Glutamatergic neuron (in vitro differentiated cells): ENCODE data around the gene MRI1. TPM values are rescaled to one million over a fixed set of nuclear protein-coding genes. Genes with fewer than 3 reads are reported as not detected.

Source experiments
- DNase-seq: peaks from one replicate; pipeline ENCODE4 v3.0.0; 2022
- H3K27ac Mint-ChIP-seq: one replicate; pipeline ENCODE4 v1.8.0; 2020; ENCODE audit warnings: mild to moderate bottlenecking, mixed read lengths, inconsistent platforms; ENCODE audit not compliant: unreplicated experiment
- H3K27me3 Mint-ChIP-seq: one replicate; pipeline ENCODE4 v1.8.0; 2020; ENCODE audit warnings: mild to moderate bottlenecking, moderate library complexity, mixed read lengths, inconsistent platforms; ENCODE audit not compliant: unreplicated experiment
- H3K36me3 Mint-ChIP-seq: one replicate; pipeline ENCODE4 v1.8.0; 2020; ENCODE audit warnings: mild to moderate bottlenecking, mixed read lengths, inconsistent platforms; ENCODE audit not compliant: unreplicated experiment
- H3K4me1 Mint-ChIP-seq: one replicate; pipeline ENCODE4 v1.8.0; 2020; ENCODE audit warnings: mild to moderate bottlenecking, low read depth, mixed read lengths, inconsistent platforms; ENCODE audit not compliant: unreplicated experiment
- H3K4me3 Mint-ChIP-seq: one replicate; pipeline ENCODE4 v1.8.0; 2020; ENCODE audit warnings: mild to moderate bottlenecking, mixed read lengths, inconsistent platforms; ENCODE audit not compliant: unreplicated experiment
- H3K9me3 Mint-ChIP-seq: one replicate; pipeline ENCODE4 v1.8.0; 2020; ENCODE audit warnings: mild to moderate bottlenecking, moderate library complexity, mixed read lengths, inconsistent platforms; ENCODE audit not compliant: unreplicated experiment
- total RNA-seq: library from RNA; stranded (reverse); fragmentation: NEBNext Ultra II Directional; extraction: Animal tissue kit (Norgen Biotek cat#: 25700); gene quantifications from one replicate; pipeline ENCODE4 v1.2.1, GENCODE V29; 2021; ENCODE audit not compliant: unreplicated experiment
- TF ChIP-seq, protein P1 (sequence below): fragments of 200-600 bp; sonication (generic); IDR thresholded peaks from one replicate; pipeline ENCODE4 v1.5.0; 2021; ENCODE audit not compliant: partially characterized antibody, unreplicated experiment

Gene MRI1
- total RNA-seq, 1 donor from 2014 or later = 21.9 TPM

DNA sequence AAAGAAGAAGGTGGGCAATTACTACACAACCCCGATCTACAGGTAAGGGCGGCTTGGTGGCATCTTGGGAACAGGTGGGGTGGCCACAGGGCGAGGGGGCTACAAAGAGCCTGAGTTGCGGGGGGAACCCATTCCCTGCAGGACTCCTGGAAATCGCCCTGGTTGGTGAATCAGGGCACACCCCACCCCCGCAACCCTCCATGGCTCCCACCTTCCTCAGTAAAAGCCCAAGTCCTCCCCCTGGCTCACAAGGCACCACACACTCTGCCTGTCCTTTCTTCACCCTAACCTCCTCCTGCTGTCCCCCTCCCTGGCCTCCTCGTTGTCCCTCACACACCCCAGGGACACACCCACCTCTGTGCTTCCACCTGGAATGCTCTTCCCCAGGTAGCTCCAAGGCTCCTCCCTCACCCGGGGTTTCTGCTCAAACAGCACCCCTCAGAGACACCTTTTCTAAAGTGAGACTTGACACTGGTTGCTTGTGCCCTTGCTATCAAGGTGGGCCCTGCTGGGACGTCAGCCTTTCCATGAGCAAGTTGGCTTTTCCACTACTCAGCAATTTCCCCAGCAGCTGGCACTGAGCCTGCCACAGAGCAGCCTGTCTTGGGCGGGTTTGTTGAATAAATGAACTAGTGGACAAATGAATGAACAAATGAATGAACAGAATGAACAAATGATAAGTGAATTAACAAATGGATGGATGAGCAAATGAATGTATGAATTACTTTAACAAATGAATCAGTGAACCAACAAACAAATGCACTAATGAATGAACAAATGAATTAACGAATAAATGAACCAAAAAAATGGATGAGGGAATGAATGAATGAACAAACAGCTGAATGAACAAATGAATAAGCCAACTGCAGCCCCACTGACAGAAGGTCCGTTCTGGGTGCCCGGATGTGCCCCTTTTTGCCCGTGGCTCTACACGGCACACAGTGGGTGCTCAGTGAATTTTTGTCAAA is 6.2 kb upstream of the MRI1 start:
- Mint-ChIP-seq H3K27me3 (peaks cover 4% of the 10 kb centered on the region), H3K4me3 (no peak overlapping the region), H3K4me1 (no peaks in the 10 kb centered on the region), H3K27ac (no peak overlapping the region), H3K36me3 (peaks cover 14% of the 10 kb centered on the region), H3K9me3 (peaks cover 4% of the 10 kb centered on the region)
- TF ChIP-seq, protein P1, sequence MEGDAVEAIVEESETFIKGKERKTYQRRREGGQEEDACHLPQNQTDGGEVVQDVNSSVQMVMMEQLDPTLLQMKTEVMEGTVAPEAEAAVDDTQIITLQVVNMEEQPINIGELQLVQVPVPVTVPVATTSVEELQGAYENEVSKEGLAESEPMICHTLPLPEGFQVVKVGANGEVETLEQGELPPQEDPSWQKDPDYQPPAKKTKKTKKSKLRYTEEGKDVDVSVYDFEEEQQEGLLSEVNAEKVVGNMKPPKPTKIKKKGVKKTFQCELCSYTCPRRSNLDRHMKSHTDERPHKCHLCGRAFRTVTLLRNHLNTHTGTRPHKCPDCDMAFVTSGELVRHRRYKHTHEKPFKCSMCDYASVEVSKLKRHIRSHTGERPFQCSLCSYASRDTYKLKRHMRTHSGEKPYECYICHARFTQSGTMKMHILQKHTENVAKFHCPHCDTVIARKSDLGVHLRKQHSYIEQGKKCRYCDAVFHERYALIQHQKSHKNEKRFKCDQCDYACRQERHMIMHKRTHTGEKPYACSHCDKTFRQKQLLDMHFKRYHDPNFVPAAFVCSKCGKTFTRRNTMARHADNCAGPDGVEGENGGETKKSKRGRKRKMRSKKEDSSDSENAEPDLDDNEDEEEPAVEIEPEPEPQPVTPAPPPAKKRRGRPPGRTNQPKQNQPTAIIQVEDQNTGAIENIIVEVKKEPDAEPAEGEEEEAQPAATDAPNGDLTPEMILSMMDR = no peak
- no peak for DNase-seq

DNA sequence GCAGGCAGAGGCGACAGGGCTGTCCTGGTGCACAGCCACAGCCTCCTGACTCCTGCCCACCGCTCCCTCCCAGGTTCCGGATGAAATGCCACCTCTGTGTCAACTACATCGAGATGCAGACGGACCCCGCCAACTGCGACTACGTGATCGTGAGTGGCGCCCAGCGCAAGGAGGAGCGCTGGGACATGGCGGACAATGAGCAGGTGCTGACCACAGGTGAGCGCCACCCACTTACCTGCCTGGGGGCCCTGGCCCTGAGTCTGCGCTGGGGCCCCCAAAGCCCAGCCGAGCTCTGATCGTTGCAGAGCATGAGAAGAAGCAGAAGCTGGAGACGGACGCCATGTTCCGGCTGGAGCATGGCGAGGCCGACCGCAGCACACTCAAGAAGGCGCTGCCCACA is 5.5 kb upstream of the MRI1 start:
- H3K36me3 Mint-ChIP-seq = peaks cover 14% of the 10 kb centered on the region
- DNase-seq = no peak
- H3K9me3 Mint-ChIP-seq = peaks cover 4% of the 10 kb centered on the region
- peaks cover 4% of the 10 kb centered on the region for H3K27me3 Mint-ChIP-seq
- TF ChIP-seq, protein P1 = no peak
- no peak overlapping the region for H3K27ac Mint-ChIP-seq
- no peaks in the 10 kb centered on the region for H3K4me1 Mint-ChIP-seq
- no peak overlapping the region for H3K4me3 Mint-ChIP-seq

DNA sequence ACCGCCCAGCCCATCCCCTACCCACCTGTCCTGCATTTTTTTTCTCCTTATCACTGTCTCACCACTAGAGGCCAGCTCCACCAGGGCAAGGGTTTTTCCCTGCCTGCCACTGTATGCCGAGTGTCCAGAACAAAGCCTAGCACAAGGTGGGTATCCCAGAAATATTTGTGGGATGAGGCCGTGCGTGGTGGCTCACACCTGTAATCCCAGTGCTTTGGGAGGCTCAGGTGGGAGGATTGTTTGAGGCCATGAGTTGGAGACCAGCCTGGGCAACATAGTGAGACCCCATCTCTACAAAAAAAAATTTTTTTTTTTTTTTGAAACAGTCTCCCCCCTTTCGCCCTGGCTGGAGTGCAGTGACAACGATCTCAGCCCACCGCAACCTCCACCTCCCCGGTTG is 2.9 kb upstream of the MRI1 start:
- no peak for DNase-seq
- Mint-ChIP-seq H3K9me3 (peaks cover 4% of the 10 kb centered on the region), H3K4me3 (no peak overlapping the region), H3K4me1 (peaks cover 5% of the 10 kb centered on the region), H3K27ac (no peak overlapping the region), H3K36me3 (peaks cover 10% of the 10 kb centered on the region), H3K27me3 (peaks cover 8% of the 10 kb centered on the region)
- TF ChIP-seq, protein P1 = no peak

DNA sequence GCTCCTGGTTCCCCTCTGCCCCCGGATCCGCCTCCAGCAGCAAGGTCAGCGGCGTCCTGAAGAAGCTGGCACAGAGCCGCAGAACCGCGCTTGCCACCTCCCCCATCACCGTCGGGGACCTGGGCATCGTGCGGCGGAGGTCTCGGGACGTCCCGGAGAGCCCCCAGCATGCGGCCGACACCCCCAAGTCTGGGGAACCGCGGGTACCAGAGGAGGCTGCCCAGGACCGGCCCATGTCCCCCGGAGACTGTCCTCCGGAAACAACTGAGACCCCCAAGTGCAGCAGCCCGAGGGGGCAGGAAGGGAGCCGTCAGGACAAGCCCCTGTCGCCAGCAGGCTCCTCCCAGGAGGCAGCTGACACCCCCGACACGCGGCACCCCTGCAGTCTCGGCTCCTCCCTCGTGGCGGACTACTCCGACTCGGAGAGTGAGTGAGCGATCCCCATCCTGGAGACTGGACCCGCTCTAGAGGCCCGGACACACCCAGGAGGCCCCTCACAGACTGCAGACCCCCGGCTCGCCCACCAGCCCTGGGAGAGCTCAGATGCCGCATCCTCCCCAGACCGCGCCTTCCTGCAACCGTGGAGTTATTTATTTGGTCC is 1.6 kb upstream of the MRI1 start:
- peaks cover 7% of the 10 kb centered on the region for H3K27me3 Mint-ChIP-seq
- no peak overlapping the region for H3K27ac Mint-ChIP-seq
- H3K9me3 Mint-ChIP-seq = peaks cover 2% of the 10 kb centered on the region
- DNase-seq = no peak
- peaks cover 10% of the 10 kb centered on the region for H3K36me3 Mint-ChIP-seq
- H3K4me1 Mint-ChIP-seq = peaks cover 5% of the 10 kb centered on the region
- TF ChIP-seq, protein P1 = no peak
- H3K4me3 Mint-ChIP-seq = no peak overlapping the region

DNA sequence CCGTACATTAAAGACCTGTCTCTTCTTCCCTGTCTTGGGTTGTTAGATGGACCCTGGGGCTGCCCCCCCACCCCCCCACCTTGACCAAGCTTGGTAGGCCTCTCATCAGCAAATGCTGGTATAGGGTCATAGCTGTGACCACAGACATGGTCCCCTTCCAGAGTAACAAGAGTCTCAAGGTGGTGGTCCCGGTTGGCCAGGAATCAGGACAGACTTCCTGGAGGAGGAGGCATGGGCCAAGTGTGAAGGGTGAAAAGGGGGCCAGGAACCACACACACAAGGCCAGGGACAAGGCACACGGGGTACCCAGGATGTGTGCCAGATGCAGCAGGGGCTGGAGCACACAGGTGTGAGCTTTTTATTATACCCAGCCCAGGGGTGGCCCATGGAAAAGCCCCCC is 1.1 kb upstream of the MRI1 start:
- DNase-seq = no peak
- TF ChIP-seq, protein P1 = no peak
- peaks cover 9% of the 10 kb centered on the region for H3K36me3 Mint-ChIP-seq
- peak overlapping the region; percentile 71 for H3K4me3 Mint-ChIP-seq
- H3K4me1 Mint-ChIP-seq = peaks cover 5% of the 10 kb centered on the region
- H3K27ac Mint-ChIP-seq = no peak overlapping the region
- peaks cover 2% of the 10 kb centered on the region for H3K9me3 Mint-ChIP-seq
- peaks cover 7% of the 10 kb centered on the region for H3K27me3 Mint-ChIP-seq
